Mesendoderm (in vitro differentiated cells): ENCODE measurements around the gene RHOJ.
"Not testable (repeated sequence)": the region's sequence is repeated elsewhere in the genome, so short reads cannot be mapped to it uniquely, and the experiment has no call there.

Experiments used
- DNase-seq: peaks from one replicate; pipeline ENCODE4 v3.0.0; 2013
- H2AK5ac ChIP-seq: 2 replicates; pipeline ENCODE4 v1.6.1; 2013; ENCODE audit warnings: low read length, inconsistent platforms
- H2BK120ac ChIP-seq: 2 replicates; pipeline ENCODE4 v1.6.1; 2013; ENCODE audit warnings: low read depth, mild to moderate bottlenecking, low read length, moderate library complexity, mixed read lengths
- H2BK15ac ChIP-seq: replicated peaks from 2 replicates; pipeline ENCODE4 v1.6.1; 2013; ENCODE audit warnings: low read depth, mild to moderate bottlenecking, moderate library complexity
- H2BK5ac ChIP-seq: 2 replicates; pipeline ENCODE4 v1.6.1; 2013; ENCODE audit warnings: low read length, inconsistent platforms
- H3K18ac ChIP-seq: 2 replicates; pipeline ENCODE4 v1.6.1; 2013; ENCODE audit warnings: mild to moderate bottlenecking, low read length, mixed read lengths
- H3K23ac ChIP-seq: one replicate; pipeline ENCODE4 v1.6.1; 2013; ENCODE audit warnings: low read length
- H3K27ac ChIP-seq: 2 replicates; pipeline ENCODE4 v1.5.1; 2013; ENCODE audit warnings: low read depth, mild to moderate bottlenecking, inconsistent platforms, low read length, moderate library complexity
- H3K27me3 ChIP-seq: 2 replicates; pipeline ENCODE4 v1.6.1; 2013; ENCODE audit warnings: low read length, control low read depth, mild to moderate bottlenecking, inconsistent platforms; ENCODE audit not compliant: insufficient read depth, poor library complexity
- H3K36me3 ChIP-seq: 2 replicates; pipeline ENCODE4 v1.6.1; 2013; ENCODE audit warnings: low read length, inconsistent platforms; ENCODE audit not compliant: control insufficient read depth, insufficient read depth
- H3K4ac ChIP-seq: one replicate; pipeline ENCODE4 v1.6.1; 2013; ENCODE audit warnings: low read depth, mild to moderate bottlenecking, low read length, moderate library complexity
- H3K4me1 ChIP-seq: 2 replicates; pipeline ENCODE4 v1.6.1; 2013; ENCODE audit warnings: low read depth, low read length, inconsistent platforms; ENCODE audit not compliant: control insufficient read depth
- H3K4me2 ChIP-seq: 2 replicates; pipeline ENCODE4 v1.6.1; 2013; ENCODE audit warnings: low read length
- H3K4me3 ChIP-seq: 2 replicates; pipeline ENCODE4 v1.5.1; 2013; ENCODE audit warnings: mild to moderate bottlenecking, low read length
- H3K56ac ChIP-seq: one replicate; pipeline ENCODE4 v1.6.1; 2013; ENCODE audit warnings: low read length
- H3K79me1 ChIP-seq: 2 replicates; pipeline ENCODE4 v1.6.1; 2013; ENCODE audit warnings: low read length, inconsistent platforms
- H3K79me2 ChIP-seq: 2 replicates; pipeline ENCODE4 v1.6.1; 2013; ENCODE audit warnings: mild to moderate bottlenecking, low read length; ENCODE audit not compliant: control insufficient read depth, insufficient read depth
- H3K9ac ChIP-seq: 2 replicates; pipeline ENCODE4 v1.6.1; 2013; ENCODE audit warnings: low read length, inconsistent platforms
- H4K5ac ChIP-seq: one replicate; pipeline ENCODE4 v1.6.1; 2013; ENCODE audit warnings: low read length
- H4K8ac ChIP-seq: one replicate; pipeline ENCODE4 v1.6.1; 2013; ENCODE audit warnings: low read depth, mild to moderate bottlenecking, control low read depth, low read length, moderate library complexity
- WGBS: extraction: QIAGEN DNeasy Blood & Tissue Kit; methylation state at CpG from one replicate; pipeline ENCODE4 v1.1.7; 2013; ENCODE audit warnings: low lambda C conversion rate, missing lambda C conversion rate; ENCODE audit not compliant: insufficient coverage; ENCODE audit errors: extremely low coverage; 5-methylcytosine and 5-hydroxymethylcytosine counted together

The RHOJ gene

GRCh38 chr14:63275611-63276010 is 71.4 kb downstream of the RHOJ start:
- no peak overlapping the region for H3K4me2 ChIP-seq

GRCh38 chr14:63276016-63276415 is 71.8 kb downstream of the RHOJ start:
- no peak overlapping the region for H4K5ac ChIP-seq
- H3K56ac ChIP-seq: no peak overlapping the region
- H3K9ac ChIP-seq: no peak overlapping the region
- H3K27ac ChIP-seq: no peak overlapping the region
- no peaks in the 10 kb centered on the region for H3K27me3 ChIP-seq
- H3K4ac ChIP-seq: no peak overlapping the region
- no peak overlapping the region for H3K18ac ChIP-seq
- H4K8ac ChIP-seq: no peak overlapping the region
- H2BK120ac ChIP-seq: no peak overlapping the region
- H3K4me3 ChIP-seq: no peak overlapping the region
- no peaks in the 10 kb centered on the region for H3K36me3 ChIP-seq
- H3K4me1 ChIP-seq: no peaks in the 10 kb centered on the region
- no peaks in the 10 kb centered on the region for H3K79me1 ChIP-seq
- no peak overlapping the region for H2BK5ac ChIP-seq
- H2AK5ac ChIP-seq: no peak overlapping the region
- no peak overlapping the region for H3K4me2 ChIP-seq
- no peak overlapping the region for H2BK15ac ChIP-seq
- no CpG with 5 or more reads among the region's 4 CpGs for WGBS
- no peak for DNase-seq
- H3K23ac ChIP-seq: no peak overlapping the region
- H3K79me2 ChIP-seq: no peaks in the 10 kb centered on the region

More at GRCh38 chr14:63275611-63276010, 71.4 kb downstream of the RHOJ start:
- no CpG with 5 or more reads among the region's 3 CpGs for WGBS
- Histone ChIP-seq H3K23ac (no peak overlapping the region), H3K9ac (no peak overlapping the region), H3K36me3 (no peaks in the 10 kb centered on the region), H3K56ac (no peak overlapping the region), H2AK5ac (no peak overlapping the region), H3K4ac (no peak overlapping the region), H3K79me1 (no peaks in the 10 kb centered on the region), H4K8ac (no peak overlapping the region), H4K5ac (no peak overlapping the region), H3K18ac (no peak overlapping the region), H3K4me3 (no peak overlapping the region), H3K4me1 (no peaks in the 10 kb centered on the region), H2BK5ac (no peak overlapping the region), H3K27ac (no peak overlapping the region), H2BK120ac (no peak overlapping the region), H3K79me2 (no peaks in the 10 kb centered on the region), H2BK15ac (no peak overlapping the region), H3K27me3 (no peaks in the 10 kb centered on the region)
- DNase-seq: no peak

GRCh38 chr14:63276492-63277342 is 72.5 kb downstream of the RHOJ start:
- Histone ChIP-seq H3K27me3 (no peaks in the 10 kb centered on the region), H3K4ac (no peak overlapping the region), H3K23ac (no peak overlapping the region), H3K36me3 (no peaks in the 10 kb centered on the region), H3K4me3 (no peak overlapping the region), H3K79me1 (no peaks in the 10 kb centered on the region), H2BK5ac (no peak overlapping the region), H3K18ac (no peak overlapping the region), H2AK5ac (no peak overlapping the region), H4K8ac (no peak overlapping the region), H2BK15ac (no peak overlapping the region), H3K4me1 (no peaks in the 10 kb centered on the region), H3K56ac (no peak overlapping the region), H2BK120ac (no peak overlapping the region), H3K9ac (no peak overlapping the region), H3K27ac (no peak overlapping the region), H3K79me2 (no peaks in the 10 kb centered on the region), H4K5ac (no peak overlapping the region), H3K4me2 (no peak overlapping the region)
- DNase-seq: peak; percentile 59
- WGBS: no CpG with 5 or more reads among the region's 5 CpGs

GRCh38 chr14:63277591-63278183 is 73.4 kb downstream of the RHOJ start:
- Histone ChIP-seq H4K5ac (no peak overlapping the region), H3K79me2 (no peaks in the 10 kb centered on the region), H3K23ac (no peak overlapping the region), H2AK5ac (no peak overlapping the region), H2BK15ac (no peak overlapping the region), H3K36me3 (no peaks in the 10 kb centered on the region), H3K79me1 (no peaks in the 10 kb centered on the region), H2BK5ac (no peak overlapping the region), H3K18ac (no peak overlapping the region), H3K27ac (no peak overlapping the region), H3K27me3 (no peaks in the 10 kb centered on the region), H2BK120ac (no peak overlapping the region), H4K8ac (no peak overlapping the region), H3K4me2 (no peak overlapping the region), H3K4ac (no peak overlapping the region), H3K56ac (no peak overlapping the region), H3K9ac (no peak overlapping the region), H3K4me1 (no peaks in the 10 kb centered on the region), H3K4me3 (no peak overlapping the region)
- no peak for DNase-seq
- no CpG with 5 or more reads among the region's 2 CpGs for WGBS

GRCh38 chr14:63279933-63280332 is 75.7 kb downstream of the RHOJ start:
- not testable (repeated sequence) for H3K18ac ChIP-seq, H3K23ac ChIP-seq, DNase-seq, H3K4me3 ChIP-seq, H3K4ac ChIP-seq, H3K9ac ChIP-seq, H3K4me1 ChIP-seq, H3K27me3 ChIP-seq, H3K27ac ChIP-seq, H3K56ac ChIP-seq, H3K36me3 ChIP-seq, H2AK5ac ChIP-seq, H2BK15ac ChIP-seq, H4K5ac ChIP-seq, H4K8ac ChIP-seq, H2BK120ac ChIP-seq, H3K79me1 ChIP-seq, H3K4me2 ChIP-seq, H3K79me2 ChIP-seq, H2BK5ac ChIP-seq
- no CpG with 5 or more reads among the region's 4 CpGs for WGBS
